Heart left ventricle (tissue), 13 donors: ENCODE results near the gene PASK.

Source experiments
- POLR2A ChIP-seq, 2 donors: fragments of 450-650 bp; IDR thresholded peaks; one replicate each; pipeline ENCODE4 v1.6.1; 2017; ENCODE audit warnings: antibody characterized with exemption in 2 of 2, mild to moderate bottlenecking in 2 of 2, moderate library complexity in 2 of 2
- TF ChIP-seq, protein P1 (sequence below), 12 donors: fragments of 200-600 bp; sonication (generic) in 4 of 12; IDR thresholded peaks; one replicate each; pipeline versions ENCODE4 v1.5.0 to v1.8.0; 2018 to 2022; ENCODE audit warnings: antibody characterized with exemption in 12 of 12, mild to moderate bottlenecking in 5 of 12
- donor health status: ischemic (EF 13 %, LVEDD 7.1; RV severe dilation, severe dysfunction).
- donor health status: DM: no; HTN: yes; CAD: no.
- donor health status: DM: no; HTN: no; CAD: no.
- donor health status: ischemic (EF 25% LVEDD 6.9; RV normal size, moderate dysfunction).
- donor health status: ischemic (EF 25% LVEDD 5.7; RV mildly dilated, moderate dysfunction).
- donor health status: ischemic (EF 35%, LVEDD 5.7; RV mildly dilated, moderate dysfunction).
- donor health status: nonischemic (EF 11% LVEDD 7.7; RV severe dilation, severe dysfunction).
- donor health status: DM: yes; HTN: yes; CAD: no.
- donor health status: PGD.
- donor health status: ischemic (EF 29% LVEDD 5.4; RV normal size, mild dysfunction).
- donor health status: nonischemic (EF 23%, LVEDD 6.1; RV moderate dilation, normal function).

DNA sequence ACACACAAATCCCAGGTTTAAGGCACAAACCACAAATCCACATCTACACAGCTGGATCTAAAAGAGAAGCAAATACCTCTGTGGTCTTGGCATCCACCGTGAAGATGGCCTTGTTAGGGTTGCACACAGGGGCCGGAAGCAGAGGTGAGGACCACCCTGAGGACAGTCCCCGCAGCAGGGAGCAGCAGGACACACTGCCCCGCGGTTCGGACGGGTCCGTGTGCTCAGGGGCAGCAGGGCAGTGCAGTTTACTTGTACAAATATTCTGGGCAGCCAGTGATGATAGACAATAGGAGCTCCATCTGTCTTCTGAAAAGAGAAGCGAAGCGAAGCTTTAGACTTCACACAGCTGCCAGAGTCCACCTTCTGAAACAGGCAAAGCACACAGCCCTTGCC, 8.8 kb downstream of the PASK start:
- TF ChIP-seq, protein P1, sequence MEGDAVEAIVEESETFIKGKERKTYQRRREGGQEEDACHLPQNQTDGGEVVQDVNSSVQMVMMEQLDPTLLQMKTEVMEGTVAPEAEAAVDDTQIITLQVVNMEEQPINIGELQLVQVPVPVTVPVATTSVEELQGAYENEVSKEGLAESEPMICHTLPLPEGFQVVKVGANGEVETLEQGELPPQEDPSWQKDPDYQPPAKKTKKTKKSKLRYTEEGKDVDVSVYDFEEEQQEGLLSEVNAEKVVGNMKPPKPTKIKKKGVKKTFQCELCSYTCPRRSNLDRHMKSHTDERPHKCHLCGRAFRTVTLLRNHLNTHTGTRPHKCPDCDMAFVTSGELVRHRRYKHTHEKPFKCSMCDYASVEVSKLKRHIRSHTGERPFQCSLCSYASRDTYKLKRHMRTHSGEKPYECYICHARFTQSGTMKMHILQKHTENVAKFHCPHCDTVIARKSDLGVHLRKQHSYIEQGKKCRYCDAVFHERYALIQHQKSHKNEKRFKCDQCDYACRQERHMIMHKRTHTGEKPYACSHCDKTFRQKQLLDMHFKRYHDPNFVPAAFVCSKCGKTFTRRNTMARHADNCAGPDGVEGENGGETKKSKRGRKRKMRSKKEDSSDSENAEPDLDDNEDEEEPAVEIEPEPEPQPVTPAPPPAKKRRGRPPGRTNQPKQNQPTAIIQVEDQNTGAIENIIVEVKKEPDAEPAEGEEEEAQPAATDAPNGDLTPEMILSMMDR (IDR thresholded peaks at IDR 0.05) = no peak
- TF ChIP-seq POLR2A (IDR thresholded peaks at IDR 0.05) = no peak
